HUES6 (cell line): Measurements from ENCODE around the gene CAND2.

Experiments used
- H3K27ac ChIP-seq: 2 replicates; pipeline ENCODE4 v1.7.0; 2013; ENCODE audit warnings: low read depth, mild to moderate bottlenecking, low read length, inconsistent platforms
- H3K27me3 ChIP-seq: 2 replicates; pipeline ENCODE4 v1.6.1; 2013; ENCODE audit warnings: low read length; ENCODE audit not compliant: control insufficient read depth, insufficient read depth
- H3K36me3 ChIP-seq: 2 replicates; pipeline ENCODE4 v1.6.1; 2013; ENCODE audit warnings: low read length; ENCODE audit not compliant: control insufficient read depth, insufficient read depth
- H3K4me1 ChIP-seq: 2 replicates; pipeline ENCODE4 v1.6.1; 2013; ENCODE audit warnings: low read length; ENCODE audit not compliant: control insufficient read depth, insufficient read depth
- H3K4me3 ChIP-seq: 2 replicates; pipeline ENCODE4 v1.5.1; 2013; ENCODE audit warnings: low read depth, low read length
- H3K9ac ChIP-seq: one replicate; pipeline ENCODE4 v1.6.1; 2013; ENCODE audit warnings: mild to moderate bottlenecking, low read length
- H3K9me3 ChIP-seq: 2 replicates; pipeline ENCODE4 v1.6.1; 2013; ENCODE audit warnings: low read depth, low read length; ENCODE audit not compliant: control insufficient read depth, insufficient read depth

The CAND2 gene

DNA sequence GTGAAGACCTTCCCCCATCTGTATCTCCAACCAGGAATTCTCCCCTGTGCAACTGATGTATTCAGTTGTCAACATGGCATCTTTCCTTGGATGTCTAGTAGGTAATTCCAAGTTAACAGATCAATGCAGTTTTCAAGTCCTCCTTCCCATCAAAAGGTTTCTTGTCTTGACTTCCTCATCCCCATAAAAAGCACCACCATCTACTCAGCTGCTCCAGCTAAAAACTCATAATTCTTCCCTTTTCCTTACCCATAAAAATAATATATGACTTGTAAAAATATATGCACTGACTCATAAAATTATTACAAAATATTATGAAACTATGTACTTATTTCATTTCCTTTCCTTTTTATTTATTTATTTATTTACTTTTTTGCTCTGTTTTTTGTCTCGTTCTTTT, 5.0 kb upstream of the CAND2 start:
- H3K4me1 ChIP-seq: no peaks in the 10 kb centered on the region
- no peak overlapping the region for H3K27ac ChIP-seq
- no peaks in the 10 kb centered on the region for H3K36me3 ChIP-seq
- no peaks in the 10 kb centered on the region for H3K9me3 ChIP-seq
- no peak overlapping the region for H3K4me3 ChIP-seq
- no peak overlapping the region for H3K9ac ChIP-seq
- no peaks in the 10 kb centered on the region for H3K27me3 ChIP-seq

DNA sequence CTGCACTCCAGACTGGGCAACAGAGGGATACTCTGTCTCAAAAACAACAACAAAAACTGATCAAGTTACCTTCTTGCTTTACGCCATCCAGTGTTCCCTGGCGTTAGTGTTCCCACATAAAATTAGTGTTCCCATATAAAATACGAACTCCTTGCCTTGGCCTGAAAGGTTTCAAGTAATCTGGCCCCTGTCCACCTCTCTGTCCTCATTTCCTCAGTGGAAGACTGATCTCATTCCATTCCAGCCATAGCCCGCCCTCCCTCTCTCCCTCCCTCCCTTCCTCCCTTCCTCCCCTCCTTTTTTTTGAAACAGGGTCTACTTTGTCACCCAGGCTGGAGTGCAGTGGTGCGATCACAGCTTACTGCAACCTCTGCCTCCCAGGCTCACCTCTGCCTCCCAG, 2.8 kb upstream of the CAND2 start:
- Histone ChIP-seq H3K36me3 (no peaks in the 10 kb centered on the region), H3K4me1 (no peaks in the 10 kb centered on the region), H3K9me3 (no peaks in the 10 kb centered on the region), H3K27me3 (no peaks in the 10 kb centered on the region), H3K9ac (no peak overlapping the region), H3K4me3 (no peak overlapping the region), H3K27ac (no peak overlapping the region)

DNA sequence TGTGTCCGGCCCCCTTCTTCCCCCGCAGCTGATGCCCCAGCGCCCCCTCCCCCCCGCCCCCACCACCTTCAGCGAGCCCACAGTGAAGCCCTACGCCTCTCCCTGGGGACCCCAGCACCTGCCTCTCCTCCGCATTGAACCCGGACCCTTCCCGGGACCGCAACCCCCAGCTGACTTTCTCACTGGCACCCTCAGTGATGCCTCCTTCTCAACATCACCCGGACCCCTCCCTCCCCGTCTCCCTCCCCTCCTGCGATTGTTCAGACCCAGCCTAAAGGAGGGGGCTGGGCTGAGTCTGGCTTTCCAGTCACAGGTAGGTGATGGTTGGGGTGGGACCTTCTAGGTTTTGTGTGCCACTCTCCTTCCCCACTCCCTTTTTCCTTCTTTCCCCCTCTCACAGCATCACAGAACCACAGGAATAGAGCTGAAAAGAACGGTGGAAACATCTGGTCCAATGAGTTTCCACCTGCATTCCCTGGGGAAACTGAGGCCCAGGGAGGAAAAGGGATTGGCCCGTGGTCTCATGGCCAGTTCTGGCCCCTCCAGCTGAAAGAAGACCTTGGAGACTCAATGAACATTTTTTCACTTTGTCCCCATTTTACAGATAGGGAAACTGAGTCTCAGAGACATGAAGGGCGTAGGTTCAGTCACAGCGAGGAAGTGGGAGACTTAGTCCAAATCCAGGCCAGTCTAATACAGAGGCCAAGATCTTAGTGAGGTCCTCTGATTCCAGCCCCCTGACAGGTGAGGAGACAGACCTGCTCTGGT, 828 bp downstream of the CAND2 start:
- Histone ChIP-seq H3K9me3 (no peaks in the 10 kb centered on the region), H3K9ac (no peak overlapping the region), H3K4me3 (peak overlapping the region; percentile 84), H3K27me3 (no peaks in the 10 kb centered on the region), H3K4me1 (no peaks in the 10 kb centered on the region), H3K36me3 (0 out of 2 replicates have a peak, but pooled peaks cover 3% of the 10 kb centered on the region), H3K27ac (no peak overlapping the region)

DNA sequence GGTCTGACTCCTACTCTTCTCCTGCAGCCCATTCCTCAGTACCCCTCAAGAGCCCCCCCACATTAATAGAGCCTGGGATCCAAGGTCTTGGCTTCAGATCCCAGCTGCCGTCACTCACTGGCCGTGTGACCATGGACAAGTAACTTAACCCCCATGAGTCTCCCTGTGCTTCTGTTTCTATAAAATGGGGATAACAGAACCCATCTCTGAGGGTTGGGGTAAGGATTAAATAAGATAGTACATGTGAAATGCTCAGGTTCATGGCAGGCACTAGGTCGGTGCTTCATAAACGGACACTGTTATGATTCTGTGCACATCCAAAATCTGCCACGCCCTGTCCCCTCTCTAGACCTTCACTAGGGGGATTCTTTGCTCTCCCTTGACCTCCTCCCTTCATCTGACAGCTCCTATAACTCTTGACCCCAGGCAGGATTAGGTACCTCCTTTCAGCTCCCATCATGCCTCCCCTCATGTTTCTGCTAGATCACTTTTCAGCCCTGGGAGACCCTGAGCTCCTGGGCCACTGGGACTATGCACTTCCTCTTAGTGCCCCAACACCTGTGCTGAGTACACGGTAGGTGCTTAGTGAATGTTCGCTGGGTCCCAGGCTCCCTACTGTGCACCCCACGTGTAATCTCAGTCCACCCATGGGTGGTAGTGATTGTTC, 1.5 kb downstream of the CAND2 start:
- no peaks in the 10 kb centered on the region for H3K4me1 ChIP-seq
- H3K27ac ChIP-seq: no peak overlapping the region
- H3K9ac ChIP-seq: no peak overlapping the region
- H3K9me3 ChIP-seq: no peaks in the 10 kb centered on the region
- no peak overlapping the region for H3K4me3 ChIP-seq
- H3K36me3 ChIP-seq: 0 out of 2 replicates have a peak, but pooled peaks cover 3% of the 10 kb centered on the region
- H3K27me3 ChIP-seq: no peaks in the 10 kb centered on the region

DNA sequence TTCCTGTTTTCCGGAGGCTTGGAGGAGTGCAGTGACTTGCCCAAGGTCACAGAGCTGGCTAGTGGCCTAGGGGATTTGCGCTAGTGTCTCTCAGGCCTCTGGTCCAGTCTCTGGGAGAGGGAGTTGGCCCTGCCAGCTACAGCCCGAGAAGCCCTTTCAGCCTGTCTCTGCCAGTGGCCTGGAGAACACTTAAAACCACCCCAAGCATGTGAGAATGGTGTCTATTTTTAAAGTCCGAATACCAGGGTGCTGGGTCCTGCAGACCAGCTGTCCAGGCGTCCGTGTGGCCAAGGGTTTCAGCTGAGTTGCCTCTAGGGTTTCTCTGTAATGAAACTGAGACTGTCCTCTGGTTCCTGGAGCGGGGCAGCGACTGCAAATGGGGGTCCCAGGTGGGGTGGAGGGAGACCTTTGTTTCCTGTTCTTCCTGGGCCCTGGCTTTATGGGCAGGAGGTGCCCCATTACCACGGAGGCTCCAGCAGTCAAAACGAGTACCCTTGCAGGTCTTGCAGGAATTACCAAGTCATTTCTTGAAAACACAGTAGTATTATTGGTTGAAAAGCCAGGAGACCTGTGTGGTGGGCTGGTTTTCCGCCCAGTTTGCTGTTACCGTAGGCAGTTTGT, 2.2 kb downstream of the CAND2 start:
- H3K27ac ChIP-seq: no peak overlapping the region
- H3K9ac ChIP-seq: no peak overlapping the region
- H3K4me1 ChIP-seq: no peaks in the 10 kb centered on the region

DNA sequence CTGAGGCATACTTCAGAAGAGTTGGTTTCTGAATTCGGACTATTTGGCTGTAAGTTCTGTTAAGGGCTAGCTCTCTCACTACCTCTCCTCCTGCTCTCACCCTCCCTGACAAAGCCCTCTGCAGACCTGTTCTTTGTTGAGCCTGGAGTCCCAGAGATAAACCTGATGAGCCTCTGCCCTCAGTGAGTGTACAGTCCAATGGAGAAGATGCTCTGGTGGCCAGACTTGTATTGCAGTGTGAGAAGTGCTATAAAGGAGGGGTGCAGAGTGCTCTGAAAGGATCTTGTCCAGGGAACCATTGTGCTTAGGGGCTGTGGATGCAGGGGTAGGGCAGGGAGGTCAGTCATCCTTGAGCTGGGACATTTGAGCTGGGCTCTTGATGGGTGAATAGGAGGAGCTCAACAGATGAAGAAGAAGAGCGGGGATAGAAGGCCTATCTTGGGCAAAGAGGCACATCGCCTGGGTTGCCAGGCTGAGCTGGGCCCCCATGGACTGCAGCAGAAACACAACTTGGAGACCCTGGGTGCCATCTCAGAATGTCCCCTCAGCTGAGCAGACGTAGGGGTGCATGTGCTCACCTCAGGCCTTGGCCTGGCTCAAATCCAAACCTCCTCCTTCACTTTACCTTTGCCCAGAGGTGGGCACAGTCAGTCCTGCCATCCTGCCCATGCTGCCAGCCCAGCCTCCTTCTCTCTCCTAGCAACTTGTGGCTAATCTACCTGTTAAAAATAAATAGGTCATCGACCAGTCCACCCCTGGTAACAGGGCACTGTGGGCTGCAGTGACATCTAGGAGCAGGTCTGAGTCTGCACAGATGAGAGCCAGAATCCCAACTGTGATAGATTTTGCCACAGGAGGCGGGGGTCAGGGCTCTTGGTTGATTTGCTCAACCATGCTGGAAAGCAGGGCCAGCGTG, 3.3 kb downstream of the CAND2 start:
- peaks cover 16% of the 10 kb centered on the region for H3K36me3 ChIP-seq
- H3K9me3 ChIP-seq: no peaks in the 10 kb centered on the region
- H3K27me3 ChIP-seq: no peaks in the 10 kb centered on the region
- no peak overlapping the region for H3K4me3 ChIP-seq
- no peak overlapping the region for H3K27ac ChIP-seq
- H3K4me1 ChIP-seq: no peaks in the 10 kb centered on the region
- no peak overlapping the region for H3K9ac ChIP-seq

More for the DNA sequence above, 2.2 kb downstream of the CAND2 start:
- no peak overlapping the region for H3K4me3 ChIP-seq
- no peaks in the 10 kb centered on the region for H3K9me3 ChIP-seq
- H3K27me3 ChIP-seq: no peaks in the 10 kb centered on the region
- H3K36me3 ChIP-seq: peaks cover 8% of the 10 kb centered on the region

DNA sequence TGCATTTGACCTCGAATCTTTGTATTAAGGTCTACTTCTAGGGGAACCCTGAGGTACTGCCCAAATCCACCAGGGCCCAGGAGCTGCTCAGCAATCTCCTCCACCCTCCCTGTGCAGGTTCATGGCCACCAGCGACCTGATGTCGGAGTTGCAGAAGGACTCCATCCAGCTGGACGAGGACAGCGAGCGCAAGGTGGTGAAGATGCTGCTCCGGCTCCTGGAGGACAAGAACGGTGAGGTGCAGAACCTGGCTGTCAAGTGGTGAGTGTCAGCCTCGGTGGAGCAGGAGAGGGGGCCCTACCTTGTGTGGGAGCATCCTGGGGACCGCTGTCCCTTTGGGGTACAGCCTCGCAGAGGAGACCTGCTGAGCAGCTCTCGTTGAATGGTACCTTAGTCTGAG, 6.9 kb downstream of the CAND2 start:
- H3K4me1 ChIP-seq: no peaks in the 10 kb centered on the region
- H3K9me3 ChIP-seq: no peaks in the 10 kb centered on the region
- peaks cover 28% of the 10 kb centered on the region for H3K36me3 ChIP-seq
- no peak overlapping the region for H3K4me3 ChIP-seq
- H3K9ac ChIP-seq: no peak overlapping the region
- no peak overlapping the region for H3K27ac ChIP-seq
- no peaks in the 10 kb centered on the region for H3K27me3 ChIP-seq

DNA sequence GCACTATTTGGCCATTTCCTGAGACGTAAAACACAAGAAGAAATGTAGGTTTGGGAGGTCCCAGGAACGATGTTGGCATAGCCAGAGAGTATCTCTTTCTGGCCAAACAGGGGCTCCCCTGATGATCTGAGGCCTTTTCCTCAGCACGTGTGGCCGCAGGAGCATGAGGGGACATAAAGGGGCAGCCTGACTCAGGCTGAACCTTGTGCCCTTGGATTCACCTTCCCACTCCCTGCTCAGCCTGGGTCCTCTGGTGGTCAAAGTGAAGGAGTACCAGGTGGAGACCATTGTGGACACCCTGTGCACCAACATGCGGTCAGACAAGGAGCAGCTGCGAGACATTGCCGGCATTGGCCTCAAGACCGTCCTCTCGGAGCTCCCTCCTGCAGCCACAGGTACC, 10.6 kb downstream of the CAND2 start:
- H3K27me3 ChIP-seq: no peaks in the 10 kb centered on the region
- H3K9me3 ChIP-seq: no peaks in the 10 kb centered on the region
- H3K4me1 ChIP-seq: peaks cover 15% of the 10 kb centered on the region
- H3K4me3 ChIP-seq: no peak overlapping the region
- H3K36me3 ChIP-seq: peaks cover 25% of the 10 kb centered on the region
- no peak overlapping the region for H3K9ac ChIP-seq
- no peak overlapping the region for H3K27ac ChIP-seq

DNA sequence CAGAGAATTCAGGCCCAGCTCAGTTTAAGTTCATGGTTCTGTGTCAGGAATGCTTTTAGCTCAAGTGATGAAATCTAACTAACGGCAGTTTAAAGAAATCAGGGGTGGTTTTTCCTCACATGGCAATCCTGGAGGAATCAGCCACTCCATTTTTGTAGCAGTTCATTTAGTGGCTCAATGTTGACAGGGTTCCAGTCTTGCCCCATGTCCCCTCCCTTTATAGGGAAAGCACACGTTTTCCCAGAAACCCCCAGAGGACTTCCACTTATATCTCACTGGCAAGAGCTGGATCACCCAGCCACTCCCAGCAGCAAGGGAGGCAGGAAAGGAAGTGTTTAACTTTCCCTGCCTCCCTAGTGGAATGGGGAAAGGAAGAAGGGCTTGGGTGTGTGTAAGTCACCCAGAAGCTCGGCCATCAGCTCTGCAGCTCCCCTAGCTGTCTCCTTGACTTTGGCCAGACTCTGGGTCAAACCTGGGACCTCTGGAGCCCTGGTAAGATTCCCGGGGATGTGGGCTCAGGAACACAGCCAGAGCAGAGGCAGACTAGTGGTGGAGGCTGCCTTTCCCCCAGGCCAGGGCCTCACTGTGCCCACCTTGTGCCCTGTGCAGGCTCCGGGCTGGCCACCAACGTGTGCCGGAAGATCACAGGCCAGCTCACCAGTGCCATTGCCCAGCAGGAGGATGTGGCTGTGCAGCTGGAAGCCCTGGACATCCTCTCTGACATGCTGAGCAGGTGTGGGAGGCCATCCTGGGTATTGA, 11.3 kb downstream of the CAND2 start:
- Histone ChIP-seq H3K4me3 (no peak overlapping the region), H3K4me1 (peaks cover 15% of the 10 kb centered on the region), H3K36me3 (peaks cover 25% of the 10 kb centered on the region), H3K27ac (no peak overlapping the region), H3K9ac (no peak overlapping the region), H3K27me3 (no peaks in the 10 kb centered on the region), H3K9me3 (no peaks in the 10 kb centered on the region)

DNA sequence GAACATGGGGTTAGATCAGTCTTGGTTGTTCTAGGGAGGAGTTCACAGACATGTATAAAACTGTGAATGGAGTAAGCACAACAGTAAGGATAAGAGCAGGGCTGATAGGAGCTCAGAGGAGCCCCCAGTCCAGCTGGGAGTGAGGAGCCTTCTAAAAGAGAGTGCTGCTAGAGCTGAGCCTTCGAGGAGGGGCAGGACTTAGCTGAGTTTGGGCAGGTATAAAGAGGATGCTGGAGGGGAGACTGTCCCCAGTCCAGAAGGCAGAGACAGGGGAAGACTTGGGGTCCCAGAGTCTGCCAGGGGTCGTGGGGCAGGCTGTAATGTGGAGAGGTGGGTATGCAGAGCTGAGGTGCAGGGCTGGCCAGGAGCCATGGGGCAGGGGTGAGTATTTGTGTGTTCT, 12.1 kb downstream of the CAND2 start:
- H3K36me3 ChIP-seq: peaks cover 24% of the 10 kb centered on the region
- no peak overlapping the region for H3K4me3 ChIP-seq
- no peak overlapping the region for H3K27ac ChIP-seq
- H3K4me1 ChIP-seq: peaks cover 15% of the 10 kb centered on the region
- no peaks in the 10 kb centered on the region for H3K27me3 ChIP-seq
- no peaks in the 10 kb centered on the region for H3K9me3 ChIP-seq
- no peak overlapping the region for H3K9ac ChIP-seq
